Right renal cortex interstitium (tissue), 3 donors: ENCODE results near the gene SHISA2. TPM values are rescaled to one million over a fixed set of nuclear protein-coding genes. Genes with fewer than 3 reads are reported as not detected.

Source experiments
- DNase-seq, 3 donors: peaks; one replicate each; pipeline ENCODE4 v3.0.0-alpha.2; 2013; ENCODE audit warnings: low read depth in 3 of 3, low spot score in 2 of 3
- polyA plus RNA-seq, 3 donors: library from polyadenylated mRNA; unstranded; fragments of 120-200 nt; gene quantifications; one replicate each; pipeline ENCODE4 v1.2.1, GENCODE V29; 2013; ENCODE audit not compliant: insufficient read length in 3 of 3

SHISA2 gene
- polyA plus RNA-seq, 3 donors, result 57.5 to 68.9 (median 63.3) TPM

DNA sequence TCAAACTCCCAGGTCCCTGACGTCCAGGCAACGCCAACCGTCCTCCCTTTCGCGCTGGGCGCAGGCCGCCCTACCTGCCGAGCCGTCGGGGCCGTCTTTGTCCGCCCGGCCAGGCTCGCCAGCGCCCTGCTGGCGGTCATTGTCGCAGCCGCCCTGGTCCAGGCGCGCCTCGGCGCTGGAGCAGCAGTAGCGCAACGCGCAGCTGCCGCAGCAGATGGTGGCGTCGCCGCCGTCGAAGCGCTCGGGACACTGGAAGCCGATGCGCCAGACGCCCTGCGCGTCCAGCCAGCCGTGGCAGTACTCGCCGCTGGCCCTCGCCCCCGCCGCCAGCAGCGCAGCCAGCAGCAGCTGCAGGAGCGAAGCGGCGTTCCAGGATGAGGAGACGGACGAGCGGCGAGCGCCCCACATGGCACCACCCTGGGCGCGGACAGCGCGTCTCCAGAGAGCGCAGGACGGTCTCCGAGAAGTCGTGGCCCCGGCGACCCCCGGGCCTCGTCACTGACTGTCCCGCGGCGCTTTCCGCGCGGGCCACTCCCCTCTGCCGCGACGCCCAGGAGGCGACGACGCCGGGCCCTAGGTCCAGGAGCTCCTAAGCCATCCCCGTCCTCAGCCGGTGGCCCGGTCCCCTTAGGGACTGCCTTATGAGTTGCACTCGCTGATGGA lies 1.1 kb downstream of the SHISA2 start:
- DNase-seq, result no peak

GRCh38 chr13:26048741-26049140 lies 3.1 kb downstream of the SHISA2 start:
- no peak for DNase-seq

- DNase-seq, result no peak
These were observed 4.8 kb downstream of the SHISA2 start for GRCh38 chr13:26047040-26047439.

DNA sequence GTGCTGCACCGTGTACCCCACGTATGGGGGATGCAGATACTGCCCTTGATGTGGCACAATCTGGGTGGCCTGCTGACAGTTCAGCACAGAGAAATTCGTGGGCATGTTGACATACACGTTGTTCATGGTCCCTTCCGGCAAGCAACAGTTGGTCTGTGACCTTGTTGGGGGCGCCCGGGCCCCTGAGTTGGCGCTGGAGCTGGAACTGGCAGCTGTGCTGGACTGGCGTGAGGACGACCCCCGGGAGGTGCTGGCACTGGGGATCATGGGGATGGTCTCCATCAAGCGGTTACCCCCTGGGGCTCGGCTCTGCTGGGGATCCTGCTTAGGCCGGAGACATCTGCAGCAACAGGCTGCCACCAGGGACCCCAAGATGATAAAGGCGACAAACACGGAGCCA lies 5.2 kb downstream of the SHISA2 start:
- no peak for DNase-seq

DNA sequence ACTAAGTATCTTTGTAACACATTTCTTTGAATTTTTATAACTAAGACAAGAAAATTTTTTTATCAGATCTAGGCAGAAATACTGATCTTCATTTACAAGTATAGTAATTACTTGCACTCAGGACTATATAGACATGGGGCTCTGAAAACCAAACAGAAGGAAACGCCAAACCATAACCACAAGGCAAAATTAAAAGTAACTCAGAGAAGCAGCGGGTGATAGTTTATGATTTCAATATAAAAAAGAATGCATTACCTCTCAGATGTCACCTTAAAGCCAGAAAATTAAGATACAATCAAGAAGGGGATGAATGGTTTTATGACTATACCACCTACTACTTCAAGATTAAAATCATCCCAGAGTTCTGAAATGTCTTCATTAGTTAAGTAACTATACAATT lies 6.7 kb downstream of the SHISA2 start:
- no peak for DNase-seq

- no peak for DNase-seq
These were observed 9.0 kb downstream of the SHISA2 start for GRCh38 chr13:26042785-26043184.

- DNase-seq, result no peak
These were observed 10.4 kb downstream of the SHISA2 start for GRCh38 chr13:26041444-26041843.

- no peak for DNase-seq
These were observed 12.8 kb downstream of the SHISA2 start for GRCh38 chr13:26038931-26039475.

DNA sequence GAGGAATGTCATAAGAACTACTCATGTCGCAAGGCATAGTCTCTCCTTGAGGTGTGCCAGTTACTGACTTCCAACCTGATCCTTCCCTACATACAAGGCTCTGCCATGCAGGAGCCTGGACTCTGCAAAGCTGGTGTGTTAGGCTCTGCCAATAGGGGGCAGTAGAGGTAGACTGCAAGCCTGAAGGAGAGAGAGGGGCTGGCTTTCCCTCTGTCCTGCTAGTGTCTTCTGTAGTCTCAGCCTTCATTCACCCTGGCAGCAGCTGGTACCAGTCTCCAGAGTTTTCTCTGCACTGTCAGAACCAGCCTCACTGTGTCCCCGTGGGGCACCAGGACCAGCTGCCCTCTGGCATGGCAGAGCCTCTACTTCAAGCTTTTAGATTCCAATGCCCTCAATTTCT lies 14.5 kb downstream of the SHISA2 start:
- DNase-seq, result no peak

- DNase-seq, result no peak
These were observed 15.4 kb downstream of the SHISA2 start for GRCh38 chr13:26036383-26036782.

DNA sequence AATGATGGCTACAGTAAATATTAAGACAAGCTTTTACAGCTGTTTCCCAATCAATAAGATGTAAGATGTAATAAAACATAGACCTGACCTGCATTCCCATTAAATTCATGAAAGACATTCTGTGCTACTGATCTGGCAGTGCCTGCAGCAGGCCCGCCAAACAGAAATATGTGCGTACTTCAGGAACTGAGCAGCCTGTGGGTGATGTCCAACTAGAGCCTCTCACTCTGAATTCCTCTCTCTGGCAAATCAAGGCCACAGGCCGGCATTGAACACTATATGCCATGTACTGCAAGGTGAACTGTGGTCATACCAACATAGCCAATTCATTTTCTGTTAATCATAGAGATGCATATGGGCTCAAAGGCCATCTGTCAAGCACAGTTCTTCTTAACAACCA lies 17.8 kb downstream of the SHISA2 start:
- DNase-seq, result no peak

GRCh38 chr13:26030331-26030730 lies 21.5 kb downstream of the SHISA2 start:
- no peak for DNase-seq

- DNase-seq, result no peak
These were observed 22.2 kb downstream of the SHISA2 start for GRCh38 chr13:26029581-26030136.

GRCh38 chr13:26026211-26026610 lies 25.6 kb downstream of the SHISA2 start:
- DNase-seq, result no peak

GRCh38 chr13:26025771-26026170 lies 26.0 kb downstream of the SHISA2 start:
- no peak for DNase-seq

- DNase-seq, result no peak
These were observed 26.6 kb downstream of the SHISA2 start for GRCh38 chr13:26025196-26025595.

GRCh38 chr13:26024558-26024957 lies 27.3 kb downstream of the SHISA2 start:
- no peak for DNase-seq

GRCh38 chr13:26022538-26023292 lies 29.1 kb downstream of the SHISA2 start:
- no peak for DNase-seq

GRCh38 chr13:26021956-26022355 lies 29.9 kb downstream of the SHISA2 start:
- DNase-seq, result no peak

GRCh38 chr13:26021516-26021915 lies 30.3 kb downstream of the SHISA2 start:
- no peak for DNase-seq

DNA sequence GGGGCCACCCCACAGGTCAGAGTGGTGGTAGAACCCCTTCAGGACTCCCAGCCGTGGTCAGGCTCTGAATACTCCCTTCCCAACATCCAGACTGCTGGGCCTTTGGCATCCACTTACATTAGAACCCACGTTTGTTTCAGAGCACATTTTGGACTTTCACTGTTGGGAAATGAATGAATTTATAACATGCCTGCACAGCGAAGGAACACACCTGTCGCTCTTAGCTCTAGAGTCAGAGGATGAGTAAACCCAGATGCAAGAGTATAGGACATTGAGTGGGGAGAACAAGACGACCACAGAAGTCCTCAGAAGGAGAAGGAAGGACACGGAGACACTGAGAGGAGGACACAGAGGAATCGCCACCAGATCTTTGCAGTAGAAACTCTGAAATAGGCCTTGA lies 30.9 kb downstream of the SHISA2 start:
- no peak for DNase-seq
